HFFc6 (cell line): ENCODE results near the gene IMP4. TPM values are rescaled to one million over a fixed set of nuclear protein-coding genes. Genes with fewer than 3 reads are reported as not detected.

Experiments
- DNase-seq: peaks from one replicate; pipeline ENCODE4 v3.0.0-alpha.2; 2018
- H3K27ac Mint-ChIP-seq: 2 replicates; pipeline ENCODE4 v1.8.0; 2020; ENCODE audit warnings: mild to moderate bottlenecking, mixed read lengths
- H3K27me3 Mint-ChIP-seq: 2 replicates; pipeline ENCODE4 v1.8.0; 2021; ENCODE audit warnings: mild to moderate bottlenecking, moderate library complexity, mixed read lengths; ENCODE audit not compliant: insufficient read depth
- H3K36me3 Mint-ChIP-seq: 2 replicates; pipeline ENCODE4 v1.8.0; 2021; ENCODE audit warnings: low read depth, mixed read lengths
- H3K4me1 Mint-ChIP-seq: 2 replicates; pipeline ENCODE4 v1.8.0; 2020; ENCODE audit warnings: low read depth, mixed read lengths
- H3K4me3 Mint-ChIP-seq: 2 replicates; pipeline ENCODE4 v1.8.0; 2020; ENCODE audit warnings: mild to moderate bottlenecking, moderate library complexity, mixed read lengths
- H3K9me3 Mint-ChIP-seq: 2 replicates; pipeline ENCODE4 v1.8.0; 2020; ENCODE audit warnings: mild to moderate bottlenecking, mixed read lengths
- CTCF ChIP-seq: fragments of 200-600 bp; sonication (generic); IDR thresholded peaks from 2 replicates; pipeline ENCODE4 v1.5.0; 2021; ENCODE audit warnings: antibody characterized with exemption, mild to moderate bottlenecking
- total RNA-seq, 6 experiments: library from RNA; stranded (reverse); fragmentation: NEBNext Ultra II Directional; extraction: Animal tissue kit (Norgen Biotek cat#: 25700); gene quantifications; 2 replicates in 1 of 6; 3 replicates in 5 of 6; pipeline ENCODE4 v1.2.3, GENCODE V29; 2021

IMP4 gene
- total RNA-seq, 6 experiments from 2014 or later: 79.9 to 103 (median 90.4) TPM

- no peaks in the 10 kb centered on the region for H3K36me3 Mint-ChIP-seq
- peaks cover 5% of the 10 kb centered on the region for H3K27me3 Mint-ChIP-seq
- H3K9me3 Mint-ChIP-seq: no peaks in the 10 kb centered on the region
- DNase-seq: no peak
- H3K4me1 Mint-ChIP-seq: no peaks in the 10 kb centered on the region
- no peak for TF ChIP-seq CTCF
- no peak overlapping the region for H3K4me3 Mint-ChIP-seq
- H3K27ac Mint-ChIP-seq: no peak overlapping the region
These were observed 38.0 kb upstream of the IMP4 start for GRCh38 chr2:130304726-130305125.

- Mint-ChIP-seq H3K27me3 (peaks cover 2% of the 10 kb centered on the region), H3K9me3 (no peaks in the 10 kb centered on the region), H3K36me3 (no peaks in the 10 kb centered on the region), H3K4me1 (no peaks in the 10 kb centered on the region), H3K27ac (no peak overlapping the region), H3K4me3 (no peak overlapping the region)
- no peak for TF ChIP-seq CTCF
- no peak for DNase-seq
These were observed 34.8 kb upstream of the IMP4 start for GRCh38 chr2:130307850-130308249.

GRCh38 chr2:130310881-130311280 lies 31.8 kb upstream of the IMP4 start:
- Mint-ChIP-seq H3K27me3 (peaks cover 3% of the 10 kb centered on the region), H3K4me3 (no peak overlapping the region), H3K9me3 (no peaks in the 10 kb centered on the region), H3K36me3 (no peaks in the 10 kb centered on the region), H3K27ac (no peak overlapping the region), H3K4me1 (no peaks in the 10 kb centered on the region)
- no peak for TF ChIP-seq CTCF
- DNase-seq: no peak

- Mint-ChIP-seq H3K4me1 (no peaks in the 10 kb centered on the region), H3K27ac (no peak overlapping the region), H3K9me3 (no peaks in the 10 kb centered on the region), H3K27me3 (peaks cover 6% of the 10 kb centered on the region), H3K36me3 (no peaks in the 10 kb centered on the region), H3K4me3 (no peak overlapping the region)
- no peak for TF ChIP-seq CTCF
- no peak for DNase-seq
These were observed 28.8 kb upstream of the IMP4 start for GRCh38 chr2:130313812-130314334.

- TF ChIP-seq CTCF: no peak
- H3K4me1 Mint-ChIP-seq: no peaks in the 10 kb centered on the region
- no peaks in the 10 kb centered on the region for H3K36me3 Mint-ChIP-seq
- no peak for DNase-seq
- H3K27ac Mint-ChIP-seq: no peak overlapping the region
- H3K4me3 Mint-ChIP-seq: no peak overlapping the region
- no peaks in the 10 kb centered on the region for H3K9me3 Mint-ChIP-seq
- H3K27me3 Mint-ChIP-seq: peaks cover 6% of the 10 kb centered on the region
These were observed 28.3 kb upstream of the IMP4 start for GRCh38 chr2:130314377-130314776.

- Mint-ChIP-seq H3K9me3 (no peaks in the 10 kb centered on the region), H3K4me3 (no peak overlapping the region), H3K4me1 (no peaks in the 10 kb centered on the region), H3K27ac (no peak overlapping the region), H3K36me3 (no peaks in the 10 kb centered on the region), H3K27me3 (peaks cover 8% of the 10 kb centered on the region)
- no peak for TF ChIP-seq CTCF
- no peak for DNase-seq
These were observed 26.1 kb upstream of the IMP4 start for GRCh38 chr2:130316596-130316995.
